GM19025 (cell line): ENCODE results near the gene DPYSL5.
"Not testable (repeated sequence)": the region's sequence is repeated elsewhere in the genome, so short reads cannot be mapped to it uniquely, and the experiment has no call there.

Experiments
- ATAC-seq: cut with Tn5 transposase; IDR thresholded peaks from one replicate; pipeline ENCODE4 v1.9.1; 2021; ENCODE audit warnings: mild to moderate bottlenecking, low read depth, moderate library complexity; ENCODE audit not compliant: unreplicated experiment

DPYSL5 gene, protein sequence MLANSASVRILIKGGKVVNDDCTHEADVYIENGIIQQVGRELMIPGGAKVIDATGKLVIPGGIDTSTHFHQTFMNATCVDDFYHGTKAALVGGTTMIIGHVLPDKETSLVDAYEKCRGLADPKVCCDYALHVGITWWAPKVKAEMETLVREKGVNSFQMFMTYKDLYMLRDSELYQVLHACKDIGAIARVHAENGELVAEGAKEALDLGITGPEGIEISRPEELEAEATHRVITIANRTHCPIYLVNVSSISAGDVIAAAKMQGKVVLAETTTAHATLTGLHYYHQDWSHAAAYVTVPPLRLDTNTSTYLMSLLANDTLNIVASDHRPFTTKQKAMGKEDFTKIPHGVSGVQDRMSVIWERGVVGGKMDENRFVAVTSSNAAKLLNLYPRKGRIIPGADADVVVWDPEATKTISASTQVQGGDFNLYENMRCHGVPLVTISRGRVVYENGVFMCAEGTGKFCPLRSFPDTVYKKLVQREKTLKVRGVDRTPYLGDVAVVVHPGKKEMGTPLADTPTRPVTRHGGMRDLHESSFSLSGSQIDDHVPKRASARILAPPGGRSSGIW

DNA sequence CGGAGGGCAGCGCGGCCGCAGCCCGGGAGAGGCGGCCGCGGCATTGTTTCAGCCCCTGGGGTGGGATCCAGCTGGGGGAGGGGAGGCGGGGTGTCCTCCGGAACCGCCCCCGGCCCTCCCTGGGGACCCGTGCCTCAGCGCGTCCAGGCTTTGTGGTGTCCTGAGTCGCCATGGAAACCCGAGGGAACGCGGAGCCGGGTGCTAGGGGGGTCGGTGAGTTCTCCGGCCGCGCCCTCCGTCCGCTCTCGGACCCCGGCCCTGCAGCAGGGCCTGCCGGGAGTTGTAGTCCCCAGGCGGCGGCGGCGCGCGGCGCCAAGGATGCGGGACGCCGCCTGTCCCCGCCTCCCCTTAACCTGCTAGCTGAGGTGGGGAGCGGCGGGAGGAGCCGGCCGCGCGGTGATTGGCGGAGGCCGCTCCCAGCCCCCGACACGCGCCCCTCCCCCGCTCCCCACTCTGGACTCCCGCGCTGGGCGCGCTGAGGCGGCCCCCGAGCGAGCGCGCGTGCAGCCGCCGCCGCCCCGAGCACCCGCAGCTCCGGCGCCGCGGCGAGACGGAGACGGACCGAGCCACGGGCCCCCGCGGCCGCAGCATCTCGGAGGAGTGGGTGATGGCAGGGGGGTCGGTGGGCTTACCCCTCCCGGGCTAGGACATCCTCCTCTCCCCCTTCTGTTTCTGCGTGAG is at the start of gene DPYSL5:
Gene DPYSL5 (plus strand): TSS at position 478 of the 681 bp plus-strand sequence. CDS start 50,368 bp downstream, outside the sequence.
- no peak for ATAC-seq

- no peak for ATAC-seq
Observed at GRCh38 chr2:26801328-26801727, 46.6 kb upstream of the DPYSL5 start.

DNA sequence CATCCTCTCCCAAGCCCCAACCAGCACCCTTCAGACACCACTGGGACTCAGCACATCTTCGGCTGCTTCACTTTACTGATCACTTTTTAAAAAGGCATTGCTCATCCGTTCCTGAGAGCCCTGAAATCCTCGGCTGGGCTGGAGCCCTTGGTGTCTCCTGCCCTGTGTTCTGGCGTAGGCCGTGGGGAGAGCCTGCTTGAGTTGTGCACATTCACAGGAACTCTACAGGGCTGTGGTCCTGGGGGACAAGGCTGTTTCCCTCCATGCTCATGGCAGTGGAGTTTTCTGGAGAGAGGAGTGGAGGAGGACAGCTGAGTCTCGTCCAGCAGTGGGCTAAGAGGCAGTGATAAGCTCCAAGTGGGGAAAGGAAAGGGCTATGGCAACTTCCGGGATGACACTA is 46.1 kb upstream of the DPYSL5 start:
- ATAC-seq = no peak

DNA sequence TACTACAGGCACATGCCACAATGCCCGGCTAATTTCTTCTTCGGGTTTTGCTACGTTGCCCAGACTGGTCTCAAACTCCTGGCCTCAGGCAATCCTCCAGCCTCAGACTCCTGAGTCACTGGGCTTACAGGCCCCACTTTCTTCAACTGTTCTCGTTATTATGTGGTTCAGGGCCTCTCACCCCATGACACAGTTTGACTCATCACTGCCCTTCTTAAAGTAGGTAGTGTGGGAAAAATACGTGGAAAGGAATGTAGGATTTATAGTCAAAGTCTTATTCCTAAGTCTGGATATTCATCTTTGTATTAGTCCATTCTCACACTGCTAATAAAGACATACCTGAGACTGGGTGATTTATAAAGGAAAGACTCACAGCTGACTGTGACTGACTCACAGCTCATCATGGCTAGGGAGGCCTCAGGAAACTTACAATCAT is 42.7 kb upstream of the DPYSL5 start:
- no peak for ATAC-seq

DNA sequence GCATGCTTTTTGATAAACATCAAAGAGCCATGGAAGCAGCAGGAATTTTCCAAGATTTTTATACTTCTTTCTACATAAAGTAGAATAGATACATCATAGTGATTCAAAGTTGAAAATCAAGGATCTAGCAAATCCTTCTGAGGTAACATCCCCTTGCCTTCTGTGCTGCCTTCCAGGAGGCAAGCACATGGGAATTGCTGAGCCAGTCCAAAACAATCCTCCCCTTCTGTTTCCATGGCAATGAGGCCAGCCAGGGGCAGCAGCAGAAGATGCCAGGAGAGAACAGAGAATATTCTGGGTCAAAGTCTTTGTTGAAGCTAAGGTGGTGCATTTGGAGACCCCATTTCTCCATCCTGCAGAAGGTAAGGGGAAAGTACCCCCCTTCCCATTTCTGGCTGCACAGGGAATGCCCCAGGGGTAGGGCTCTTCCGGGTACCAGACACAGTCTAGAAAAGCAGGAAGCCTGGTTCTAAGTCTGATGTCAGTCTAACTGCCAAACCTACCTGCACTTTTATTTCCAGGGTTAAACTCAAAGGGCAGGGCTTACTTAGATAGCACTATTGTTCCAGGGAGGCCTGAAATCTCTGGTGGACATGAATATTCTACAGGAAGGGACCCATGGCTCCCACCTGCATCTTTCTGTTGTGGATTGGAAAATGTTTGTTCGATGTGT is 40.0 kb upstream of the DPYSL5 start:
- ATAC-seq = no peak

DNA sequence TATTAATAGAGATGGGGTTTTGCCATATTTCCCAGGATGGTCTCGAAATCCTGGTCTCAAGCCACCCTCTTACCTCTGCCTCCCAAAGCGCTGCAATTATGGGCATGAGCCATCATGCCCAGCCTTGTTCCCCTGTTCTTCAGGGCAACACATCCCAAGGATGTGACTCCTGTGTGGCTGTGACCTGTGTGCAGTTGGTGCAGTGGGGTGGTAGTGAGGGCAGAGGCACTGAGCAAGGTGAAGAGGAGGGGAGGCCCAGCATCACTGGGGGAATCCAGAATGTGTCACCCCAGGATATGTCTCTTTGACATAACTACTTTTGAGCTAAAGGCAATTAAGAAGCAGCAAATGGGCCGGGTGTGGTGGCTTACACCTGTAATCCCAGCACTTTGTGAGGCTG is 38.7 kb upstream of the DPYSL5 start:
- no peak for ATAC-seq

- no peak for ATAC-seq
Observed at GRCh38 chr2:26809876-26810577, 37.9 kb upstream of the DPYSL5 start.

DNA sequence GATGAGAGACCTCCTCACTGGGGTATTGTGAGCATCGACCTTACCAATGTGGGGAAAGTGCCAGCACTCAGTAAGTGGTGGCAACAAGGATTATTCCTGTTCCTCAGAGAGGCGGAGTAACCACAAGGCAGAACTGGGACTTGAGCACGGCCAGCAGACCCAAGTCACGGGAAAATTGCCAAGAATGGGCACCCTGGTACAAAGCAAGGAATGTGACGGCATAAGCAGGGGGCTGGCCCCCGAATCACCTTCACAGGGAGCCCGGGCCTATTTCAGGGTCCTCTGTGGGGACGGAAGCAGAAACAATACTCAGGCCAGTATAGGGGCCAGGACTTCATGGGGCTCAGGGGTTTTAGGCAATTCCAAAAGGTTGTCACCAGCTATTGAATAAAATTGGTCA is 36.7 kb upstream of the DPYSL5 start:
- ATAC-seq = no peak

- ATAC-seq = no peak
Observed at GRCh38 chr2:26811791-26812694, 35.9 kb upstream of the DPYSL5 start.

DNA sequence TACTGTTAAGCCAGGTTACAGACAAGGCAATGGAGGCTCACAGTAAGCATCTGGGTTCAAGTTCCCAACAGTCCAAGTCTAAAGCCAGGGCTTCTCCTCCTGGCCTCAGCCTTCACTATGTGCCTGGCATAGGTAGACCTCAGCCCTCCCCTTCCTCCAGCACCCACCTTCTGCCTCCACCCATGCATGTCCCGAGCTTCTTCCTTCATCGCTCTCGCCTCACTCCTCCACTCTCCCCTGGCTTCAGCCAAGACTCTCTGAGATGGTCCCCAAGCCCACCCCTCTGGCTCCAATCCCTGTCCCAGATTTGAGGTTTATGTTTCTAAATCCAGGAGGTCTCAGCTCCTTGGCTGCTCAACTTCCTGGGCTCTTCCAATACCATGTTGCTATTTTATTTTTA is 35.2 kb upstream of the DPYSL5 start:
- ATAC-seq = no peak

DNA sequence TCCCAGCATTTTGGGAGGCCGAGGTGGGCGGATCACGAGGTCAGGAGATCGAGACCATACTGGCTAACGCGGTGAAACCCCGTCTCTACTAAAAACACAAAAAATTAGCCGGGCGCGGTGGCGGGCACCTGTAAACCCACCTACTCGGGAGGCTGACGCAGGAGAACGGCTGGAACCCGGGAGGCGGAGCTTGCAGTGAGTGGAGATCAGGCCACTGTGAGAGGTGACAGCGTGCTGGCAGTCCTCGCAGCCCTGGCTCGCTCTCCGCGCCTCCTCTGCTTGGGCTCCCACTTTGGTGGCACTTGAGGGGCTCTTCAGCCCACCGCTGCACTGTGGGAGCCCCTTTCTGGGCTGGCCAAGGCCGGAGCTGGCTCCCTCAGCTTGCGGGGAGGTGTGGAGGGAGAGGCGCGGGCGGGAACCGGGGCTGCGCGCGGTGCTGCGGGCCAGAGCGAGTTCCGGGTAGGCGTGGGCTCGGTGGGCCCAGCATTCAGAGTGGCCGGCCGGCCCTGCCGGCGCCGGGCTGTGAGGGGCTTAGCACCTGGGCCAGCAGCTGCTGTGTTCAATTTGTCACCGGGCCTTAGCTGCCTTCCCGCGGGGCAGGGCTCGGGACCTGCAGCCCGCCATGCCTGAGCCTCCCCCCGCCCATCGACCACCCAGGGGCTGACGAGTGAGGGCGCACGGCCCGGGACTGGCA is 33.7 kb upstream of the DPYSL5 start:
- ATAC-seq = not testable (repeated sequence)

DNA sequence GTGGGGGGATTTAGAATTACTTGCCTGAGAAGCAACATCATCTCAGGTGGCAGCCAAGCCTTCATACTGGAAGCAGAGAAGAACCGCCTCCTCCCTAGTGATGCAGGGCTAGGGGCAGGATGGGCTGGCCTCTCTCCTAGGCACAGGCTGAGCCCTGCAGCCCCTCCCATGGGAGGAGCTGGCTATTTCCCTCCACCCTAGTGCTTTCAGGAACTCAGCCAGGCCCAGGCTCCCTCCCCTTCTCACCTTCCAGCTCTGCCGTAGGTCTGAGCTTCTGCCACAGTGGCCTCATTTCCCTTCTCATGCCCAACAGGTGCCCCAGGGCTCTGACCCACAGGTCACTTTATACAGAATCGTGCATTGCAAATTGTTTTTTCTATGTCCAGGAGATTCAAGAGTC is 31.0 kb upstream of the DPYSL5 start:
- ATAC-seq = no peak

- ATAC-seq = no peak
Observed at GRCh38 chr2:26818255-26818654, 29.7 kb upstream of the DPYSL5 start.

DNA sequence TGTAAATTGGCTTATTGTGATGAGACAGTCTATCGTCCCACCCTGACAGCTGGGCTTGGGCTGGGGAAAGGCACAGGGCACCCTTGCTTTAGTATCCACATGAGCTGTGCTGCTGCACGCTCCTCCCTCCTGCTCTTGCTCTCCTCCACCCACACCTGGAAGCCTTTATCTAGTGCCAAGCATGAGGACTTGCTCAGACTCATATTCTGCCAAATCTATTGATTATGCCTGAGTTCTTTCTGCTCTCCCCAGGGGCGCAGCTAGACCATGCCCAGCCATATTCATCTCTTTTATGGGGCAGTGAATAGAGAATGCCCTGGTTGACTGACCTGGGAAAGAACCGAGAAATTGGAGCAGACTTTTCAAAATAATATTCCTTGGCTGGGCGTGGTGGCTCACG is 29.0 kb upstream of the DPYSL5 start:
- no peak for ATAC-seq

DNA sequence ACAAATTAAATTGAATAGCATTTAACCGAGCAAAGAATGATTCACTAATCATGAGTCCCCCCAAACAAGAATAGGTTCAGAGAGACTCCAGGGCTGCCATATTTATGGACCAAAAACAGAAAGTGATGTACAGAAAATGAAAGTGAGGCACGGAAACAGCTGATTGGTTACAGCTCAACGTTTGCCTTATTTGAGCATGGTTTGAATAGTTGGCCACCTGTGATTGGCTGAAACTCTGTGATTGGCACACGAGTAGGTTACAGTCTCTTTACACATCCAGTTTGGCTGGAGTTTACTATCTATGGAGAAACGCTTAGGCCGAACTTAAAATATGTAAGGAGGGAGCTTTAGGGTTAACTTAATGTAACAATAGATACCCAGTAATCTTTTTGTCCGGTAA is 27.0 kb upstream of the DPYSL5 start:
- ATAC-seq = no peak

DNA sequence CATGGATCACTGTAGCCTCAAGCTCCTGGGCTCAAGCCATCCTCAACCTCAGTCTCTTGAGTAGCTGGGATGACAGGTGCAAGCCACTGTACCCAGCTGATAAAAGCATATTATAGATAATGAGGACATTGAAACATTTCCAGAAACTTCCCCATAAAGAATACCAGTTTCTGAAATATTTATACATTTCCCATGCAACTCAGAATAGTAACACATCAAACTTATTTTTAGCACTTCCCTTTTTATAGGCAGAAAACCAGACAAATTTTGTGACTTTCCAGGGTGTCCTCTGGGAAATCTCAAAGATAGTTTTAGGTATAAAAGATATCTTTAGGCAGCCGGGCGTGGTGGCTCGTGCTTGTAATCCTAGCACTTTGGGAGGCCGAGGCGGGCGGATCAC is 25.1 kb upstream of the DPYSL5 start:
- ATAC-seq = no peak

GRCh38 chr2:26838121-26838906 is 9.6 kb upstream of the DPYSL5 start:
- ATAC-seq = no peak

DNA sequence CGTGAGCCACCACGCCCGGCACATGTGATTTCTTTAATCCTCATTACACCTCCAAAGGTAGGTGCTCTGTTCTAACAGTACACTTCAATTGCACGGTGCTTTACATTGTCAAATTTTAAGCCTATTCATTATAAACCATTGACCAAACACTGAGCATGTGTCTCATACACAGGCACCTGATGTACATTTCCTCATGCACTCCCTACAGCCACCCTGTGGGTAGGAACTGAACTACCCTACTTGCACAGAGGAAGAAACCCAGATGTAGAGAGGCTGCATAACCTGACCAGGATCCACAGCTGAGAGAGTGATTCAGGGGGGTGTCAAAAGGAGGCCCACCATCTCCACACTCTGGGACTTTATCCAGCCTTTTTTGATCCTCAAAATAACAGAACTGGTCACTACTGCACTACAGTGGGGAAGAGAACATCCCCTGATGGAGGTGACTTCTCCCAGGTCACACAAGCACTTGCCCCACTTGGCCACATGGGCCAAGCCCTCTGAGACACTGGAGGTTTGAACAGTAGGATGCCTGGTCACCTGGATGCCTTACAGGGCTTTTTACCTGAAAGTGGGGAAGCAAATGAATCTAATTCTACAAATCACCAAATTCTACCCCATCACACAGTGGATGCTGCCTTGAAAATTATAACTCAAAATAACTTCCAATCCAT is 6.9 kb upstream of the DPYSL5 start:
- ATAC-seq = no peak
